ENCODE measurements around the gene WFDC1. TPM values are rescaled to one million over a fixed set of nuclear protein-coding genes. Genes with fewer than 3 reads are reported as not detected.

WFDC1 gene
- total and polyA plus RNA-seq, 2 donors (not counting 3 experiments of a cell fraction or from before 2014, with no cell fraction given), result not detected

DNA sequence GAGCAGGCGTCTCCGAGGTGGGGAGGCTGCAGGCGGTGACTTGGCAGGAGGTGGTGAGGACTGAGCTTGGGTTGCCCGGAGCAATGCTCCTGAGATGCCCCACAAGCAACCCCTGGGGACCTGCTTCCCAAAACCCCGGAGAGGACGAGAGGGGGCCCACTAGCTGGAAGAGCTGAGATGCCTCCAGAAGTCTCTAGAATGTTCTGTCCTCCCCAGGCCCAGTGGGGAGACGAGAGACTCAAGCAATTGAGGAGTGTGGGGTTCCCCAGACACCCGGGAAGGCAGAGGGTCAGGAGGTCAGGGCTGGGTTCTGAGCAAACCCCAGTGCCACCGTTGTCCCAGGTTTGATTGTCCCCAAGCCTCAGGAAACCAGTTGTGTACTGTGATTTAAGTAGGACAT is 52.5 kb downstream of the WFDC1 start:
- H3K4me3 ChIP-seq (replicated peaks in 1 of 3; ENCODE audit: insufficient read depth in 1 of 3, low read depth in 1 of 3, low read length in 3 of 3), result no peak overlapping the region
- H3K27me3 ChIP-seq (ENCODE audit: control insufficient read depth in 2 of 2, insufficient read depth in 2 of 2, low read length in 2 of 2), result no peaks in the 10 kb centered on the region
- H3K79me2 ChIP-seq (ENCODE audit: control insufficient read depth, insufficient read depth, low read length), result no peaks in the 10 kb centered on the region
- no peak for FAIRE-seq
- no peak overlapping the region for H3K27ac ChIP-seq (ENCODE audit: insufficient read depth, low read depth, low read length)
- BruUV-seq (replicated peaks), result no TSS peak
- H3K36me3 ChIP-seq (ENCODE audit: control insufficient read depth in 2 of 2, extremely low read depth in 1 of 2, insufficient read depth in 2 of 2, low read length in 2 of 2), result no peaks in the 10 kb centered on the region
- no peaks in the 10 kb centered on the region for H3K4me1 ChIP-seq (ENCODE audit: control insufficient read depth, extremely low read depth, insufficient read depth, low read length)
- no peak overlapping the region for H3K9ac ChIP-seq (replicated peaks; ENCODE audit: extremely low read depth, insufficient read depth, low read length)
- dilution Hi-C loops (cut with MboI; ENCODE audit: extremely low pct_ligation_motif_present, low sequenced_read_pairs), result no loop called here
- no peak for TF ChIP-seq GATA2 (IDR thresholded peaks at IDR 0.05; ENCODE audit: insufficient read depth, insufficient read length, low read depth, low read length)
- no peak for TF ChIP-seq FOS (IDR thresholded peaks at IDR 0.05; ENCODE audit: borderline replicate concordance, insufficient read depth, low read length)
- TF ChIP-seq, protein P1, sequence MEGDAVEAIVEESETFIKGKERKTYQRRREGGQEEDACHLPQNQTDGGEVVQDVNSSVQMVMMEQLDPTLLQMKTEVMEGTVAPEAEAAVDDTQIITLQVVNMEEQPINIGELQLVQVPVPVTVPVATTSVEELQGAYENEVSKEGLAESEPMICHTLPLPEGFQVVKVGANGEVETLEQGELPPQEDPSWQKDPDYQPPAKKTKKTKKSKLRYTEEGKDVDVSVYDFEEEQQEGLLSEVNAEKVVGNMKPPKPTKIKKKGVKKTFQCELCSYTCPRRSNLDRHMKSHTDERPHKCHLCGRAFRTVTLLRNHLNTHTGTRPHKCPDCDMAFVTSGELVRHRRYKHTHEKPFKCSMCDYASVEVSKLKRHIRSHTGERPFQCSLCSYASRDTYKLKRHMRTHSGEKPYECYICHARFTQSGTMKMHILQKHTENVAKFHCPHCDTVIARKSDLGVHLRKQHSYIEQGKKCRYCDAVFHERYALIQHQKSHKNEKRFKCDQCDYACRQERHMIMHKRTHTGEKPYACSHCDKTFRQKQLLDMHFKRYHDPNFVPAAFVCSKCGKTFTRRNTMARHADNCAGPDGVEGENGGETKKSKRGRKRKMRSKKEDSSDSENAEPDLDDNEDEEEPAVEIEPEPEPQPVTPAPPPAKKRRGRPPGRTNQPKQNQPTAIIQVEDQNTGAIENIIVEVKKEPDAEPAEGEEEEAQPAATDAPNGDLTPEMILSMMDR (IDR thresholded peaks at IDR 0.05; ENCODE audit: extremely low read depth in 1 of 2, insufficient read depth in 1 of 2, low read depth in 1 of 2, low read length in 2 of 2), result no peak
- no peak for TF ChIP-seq MYC (IDR thresholded peaks at IDR 0.05; ENCODE audit: low read depth, low read length)
- TF ChIP-seq EZH2 (IDR thresholded peaks at IDR 0.05; ENCODE audit: borderline replicate concordance, low read depth, low read length, severe bottlenecking), result no peak
- no peak for TF ChIP-seq JUN (IDR thresholded peaks at IDR 0.05; ENCODE audit: borderline replicate concordance, insufficient read depth, insufficient read length, low read depth)
- TF ChIP-seq, protein P2, sequence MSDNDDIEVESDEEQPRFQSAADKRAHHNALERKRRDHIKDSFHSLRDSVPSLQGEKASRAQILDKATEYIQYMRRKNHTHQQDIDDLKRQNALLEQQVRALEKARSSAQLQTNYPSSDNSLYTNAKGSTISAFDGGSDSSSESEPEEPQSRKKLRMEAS (IDR thresholded peaks at IDR 0.05; ENCODE audit: insufficient read depth, insufficient read length), result no peak
- no peak for TF ChIP-seq POLR2A (IDR thresholded peaks at IDR 0.05; ENCODE audit: low read depth, low read length)
- no peak for TF ChIP-seq POLR2AphosphoS5 (IDR thresholded peaks at IDR 0.05; ENCODE audit: insufficient read depth, low read depth, low read length)
- intact Hi-C loops (cut with micrococcal nuclease), result no loop called here
- H3K9me1 ChIP-seq (replicated peaks; ENCODE audit: control insufficient read depth, extremely low read depth, insufficient read depth, low read length), result no peaks in the 10 kb centered on the region
- no peak overlapping the region for H2AFZ ChIP-seq (ENCODE audit: low read depth, low read length)
- ChIA-PET CTCF (no interaction called here), POLR2A (no interaction called here)
- H3K4me2 ChIP-seq (ENCODE audit: insufficient read depth, low read length), result no peak overlapping the region
- no peaks in the 10 kb centered on the region for H3K9me3 ChIP-seq (replicated peaks; ENCODE audit: control insufficient read depth, insufficient read depth, low read length)
- no peaks in the 10 kb centered on the region for H4K20me1 ChIP-seq (replicated peaks; ENCODE audit: control insufficient read depth, extremely low read depth, insufficient read depth, low read length)
- DNase-seq (ENCODE audit: low read depth, low spot score), result no peak
